SK-N-SH treated with all-trans-retinoic acid at 6 μM for 48 hours (cell line): ENCODE measurements around the gene RASD1.

Source experiments
- ARNTL ChIP-seq: fragments of 450-650 bp; formaldehyde crosslinking; IDR thresholded peaks from 2 replicates; pipeline ENCODE4 v1.5.0; 2020; ENCODE audit warnings: low read depth, mild to moderate bottlenecking, moderate library complexity, borderline replicate concordance
- CSDC2 ChIP-seq: fragments of 250-450 bp; sonication (Bioruptor Pico); IDR thresholded peaks from 2 replicates; pipeline ENCODE4 v1.5.0; 2020; ENCODE audit warnings: mild to moderate bottlenecking, moderate library complexity
- ISL1 ChIP-seq: fragments of 250-450 bp; sonication (Bioruptor Pico); IDR thresholded peaks from 2 replicates; pipeline ENCODE4 v2.1.2; 2022; ENCODE audit warnings: mild to moderate bottlenecking, moderate library complexity
- RARB ChIP-seq: fragments of 250-450 bp; sonication (Bioruptor Pico); IDR thresholded peaks from 2 replicates; pipeline ENCODE4 v1.8.0; 2021; ENCODE audit warnings: mild to moderate bottlenecking, moderate library complexity
- ZC3H10 ChIP-seq: fragments of 250-450 bp; sonication (Bioruptor Pico); IDR thresholded peaks from 2 replicates; pipeline ENCODE4 v1.5.1; 2021; ENCODE audit warnings: mild to moderate bottlenecking, moderate library complexity
- ZNF70 ChIP-seq: fragments of 450-650 bp; formaldehyde crosslinking; IDR thresholded peaks from 2 replicates; pipeline ENCODE4 v1.5.0; 2020; ENCODE audit warnings: mild to moderate bottlenecking, moderate library complexity
- TF ChIP-seq, protein P1 (sequence below): fragments of 250-450 bp; sonication (Bioruptor Pico); IDR thresholded peaks from 2 replicates; pipeline ENCODE4 v1.8.0; 2020; ENCODE audit warnings: mild to moderate bottlenecking, moderate library complexity, borderline replicate concordance
- TF ChIP-seq, protein P2 (sequence below): fragments of 250-450 bp; sonication (Bioruptor Pico); IDR thresholded peaks from 2 replicates; pipeline ENCODE4 v1.5.1; 2020; ENCODE audit warnings: low read depth, mild to moderate bottlenecking, moderate library complexity

DNA sequence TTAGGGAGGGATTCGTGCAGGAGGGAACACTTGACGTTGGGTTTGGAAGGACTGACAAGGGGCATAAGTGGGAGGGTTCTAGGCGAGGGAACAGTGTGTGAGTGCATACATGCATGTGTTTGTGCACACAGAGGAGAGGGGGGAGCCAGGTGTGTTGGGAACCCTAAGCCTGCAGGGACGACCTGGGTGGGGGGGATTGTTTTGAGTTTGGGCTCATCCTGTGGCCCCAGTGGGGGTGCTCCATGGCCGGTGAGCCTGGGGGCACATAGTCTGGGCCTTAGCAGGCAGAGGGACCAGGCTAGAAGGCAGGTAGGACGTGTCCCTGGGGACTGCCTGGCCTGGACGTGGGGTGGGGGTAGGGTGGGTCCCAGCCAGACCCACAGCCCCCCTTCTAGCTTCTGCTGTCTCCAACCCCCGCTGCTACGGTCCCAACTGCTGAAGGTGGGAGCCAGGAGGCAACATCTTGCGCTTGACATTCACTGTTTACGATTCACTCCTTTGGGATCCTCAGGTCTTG, 11.9 kb upstream of the RASD1 start:
- TF ChIP-seq ISL1 (CRISPR knock-in tag) (no peak), RARB (CRISPR knock-in tag) (no peak), ZC3H10 (no peak), CSDC2 (CRISPR knock-in tag) (no peak), ARNTL (no peak), ZNF70 (CRISPR knock-in tag) (no peak)
- TF ChIP-seq, protein P1, sequence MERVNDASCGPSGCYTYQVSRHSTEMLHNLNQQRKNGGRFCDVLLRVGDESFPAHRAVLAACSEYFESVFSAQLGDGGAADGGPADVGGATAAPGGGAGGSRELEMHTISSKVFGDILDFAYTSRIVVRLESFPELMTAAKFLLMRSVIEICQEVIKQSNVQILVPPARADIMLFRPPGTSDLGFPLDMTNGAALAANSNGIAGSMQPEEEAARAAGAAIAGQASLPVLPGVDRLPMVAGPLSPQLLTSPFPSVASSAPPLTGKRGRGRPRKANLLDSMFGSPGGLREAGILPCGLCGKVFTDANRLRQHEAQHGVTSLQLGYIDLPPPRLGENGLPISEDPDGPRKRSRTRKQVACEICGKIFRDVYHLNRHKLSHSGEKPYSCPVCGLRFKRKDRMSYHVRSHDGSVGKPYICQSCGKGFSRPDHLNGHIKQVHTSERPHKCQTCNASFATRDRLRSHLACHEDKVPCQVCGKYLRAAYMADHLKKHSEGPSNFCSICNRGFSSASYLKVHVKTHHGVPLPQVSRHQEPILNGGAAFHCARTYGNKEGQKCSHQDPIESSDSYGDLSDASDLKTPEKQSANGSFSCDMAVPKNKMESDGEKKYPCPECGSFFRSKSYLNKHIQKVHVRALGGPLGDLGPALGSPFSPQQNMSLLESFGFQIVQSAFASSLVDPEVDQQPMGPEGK (CRISPR knock-in tag) = no peak
- TF ChIP-seq, protein P2, sequence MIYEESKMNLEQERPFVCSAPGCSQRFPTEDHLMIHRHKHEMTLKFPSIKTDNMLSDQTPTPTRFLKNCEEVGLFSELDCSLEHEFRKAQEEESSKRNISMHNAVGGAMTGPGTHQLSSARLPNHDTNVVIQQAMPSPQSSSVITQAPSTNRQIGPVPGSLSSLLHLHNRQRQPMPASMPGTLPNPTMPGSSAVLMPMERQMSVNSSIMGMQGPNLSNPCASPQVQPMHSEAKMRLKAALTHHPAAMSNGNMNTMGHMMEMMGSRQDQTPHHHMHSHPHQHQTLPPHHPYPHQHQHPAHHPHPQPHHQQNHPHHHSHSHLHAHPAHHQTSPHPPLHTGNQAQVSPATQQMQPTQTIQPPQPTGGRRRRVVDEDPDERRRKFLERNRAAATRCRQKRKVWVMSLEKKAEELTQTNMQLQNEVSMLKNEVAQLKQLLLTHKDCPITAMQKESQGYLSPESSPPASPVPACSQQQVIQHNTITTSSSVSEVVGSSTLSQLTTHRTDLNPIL (CRISPR knock-in tag) = no peak
